HG03354 (cell line): ENCODE results near the gene ATP8A2.
"Not testable (repeated sequence)": the region's sequence is repeated elsewhere in the genome, so short reads cannot be mapped to it uniquely, and the experiment has no call there.

Source experiments
- ATAC-seq: cut with Tn5 transposase; IDR thresholded peaks from one replicate; pipeline ENCODE4 v1.9.1; 2021; ENCODE audit warnings: mild to moderate bottlenecking; ENCODE audit not compliant: unreplicated experiment, poor library complexity, severe bottlenecking

The ATP8A2 gene

DNA sequence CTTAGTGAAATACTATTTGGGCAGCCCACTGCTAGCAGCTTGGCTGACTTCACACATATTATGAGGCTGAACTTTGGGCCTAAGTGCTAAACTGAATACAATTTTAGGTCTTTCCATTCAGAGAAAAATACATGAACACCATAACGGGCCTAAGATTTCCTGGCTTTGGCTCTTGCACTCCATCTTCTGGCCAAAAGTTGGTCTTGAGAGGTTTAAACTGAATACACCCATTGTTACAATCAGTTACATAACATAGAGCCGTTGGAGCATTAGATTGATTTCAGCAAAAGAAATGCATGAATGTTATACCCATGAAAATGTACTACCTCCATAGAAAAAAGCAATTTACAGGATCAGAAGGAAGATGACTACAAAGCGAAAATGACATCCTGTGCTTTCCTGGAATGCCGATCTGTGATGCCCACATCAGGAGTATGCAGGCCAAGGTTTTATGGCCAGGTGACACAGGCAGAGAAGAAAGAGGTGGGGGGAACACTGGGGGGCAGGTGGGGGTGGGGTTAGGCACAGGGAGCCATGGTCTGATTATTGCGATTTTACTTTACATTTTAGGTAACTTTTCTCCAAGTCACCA is 691.2 kb downstream of the ATP8A2 start:
- no peak for ATAC-seq

DNA sequence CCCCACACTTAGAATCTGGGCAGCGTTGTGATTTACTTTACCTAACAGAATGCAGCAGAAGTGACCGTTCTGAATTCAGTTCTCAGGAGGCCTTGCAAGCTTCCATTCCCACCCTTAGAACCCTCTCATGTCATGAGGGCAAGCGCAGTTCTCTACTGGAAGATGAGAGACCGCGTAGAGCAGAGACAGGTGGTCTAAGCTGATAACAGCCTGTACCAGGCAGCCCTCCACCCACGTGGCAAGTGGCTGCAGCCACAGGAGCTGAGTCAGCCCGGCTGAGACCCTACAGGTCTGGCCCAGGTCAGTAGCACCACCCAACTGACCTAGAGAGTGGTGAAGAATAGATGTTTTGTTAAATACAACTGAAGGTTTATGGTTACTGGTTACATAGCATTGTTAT is 694.7 kb downstream of the ATP8A2 start:
- not testable (repeated sequence) for ATAC-seq

GRCh38 chr13:26067601-26068000 is 695.8 kb downstream of the ATP8A2 start:
- no peak for ATAC-seq

DNA sequence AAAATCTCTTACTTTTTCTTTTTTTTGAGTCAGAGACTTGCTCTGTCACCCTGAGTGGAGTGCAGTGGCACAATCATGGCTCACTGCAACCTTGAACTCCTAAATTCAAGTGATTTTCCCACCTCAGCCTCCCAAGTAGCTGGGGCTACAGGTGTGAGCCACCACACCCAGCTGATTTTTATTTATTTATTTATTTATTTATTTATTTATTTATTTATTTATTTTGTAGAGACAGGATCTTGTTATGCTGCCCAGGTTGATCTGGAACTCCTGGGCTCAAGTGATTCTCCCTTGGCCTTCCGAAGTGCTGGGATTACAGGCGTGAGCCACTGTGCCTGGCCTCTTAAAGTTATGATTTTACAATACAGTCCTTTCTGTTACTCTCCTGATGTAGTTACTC is 696.6 kb downstream of the ATP8A2 start:
- not testable (repeated sequence) for ATAC-seq

DNA sequence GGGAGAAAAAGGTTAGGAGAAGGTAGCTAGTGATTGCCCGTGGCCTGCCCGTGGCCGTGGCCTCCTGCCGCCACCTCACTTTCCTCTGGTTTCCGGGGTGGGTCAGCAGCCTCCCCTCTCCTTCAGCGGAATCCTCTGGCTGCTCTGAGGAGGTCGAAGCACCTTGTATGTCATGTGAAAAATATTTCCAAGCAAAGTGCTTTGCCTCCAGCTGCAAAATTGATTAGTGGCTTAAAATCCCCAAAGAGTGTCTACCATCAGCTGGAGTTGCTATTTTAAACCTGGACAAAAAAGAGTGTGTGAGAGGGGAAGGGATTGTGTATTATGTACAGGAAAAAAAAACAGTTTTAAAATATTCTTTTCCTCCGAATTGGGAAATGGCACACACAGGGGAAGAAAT is 697.9 kb downstream of the ATP8A2 start:
- not testable (repeated sequence) for ATAC-seq

DNA sequence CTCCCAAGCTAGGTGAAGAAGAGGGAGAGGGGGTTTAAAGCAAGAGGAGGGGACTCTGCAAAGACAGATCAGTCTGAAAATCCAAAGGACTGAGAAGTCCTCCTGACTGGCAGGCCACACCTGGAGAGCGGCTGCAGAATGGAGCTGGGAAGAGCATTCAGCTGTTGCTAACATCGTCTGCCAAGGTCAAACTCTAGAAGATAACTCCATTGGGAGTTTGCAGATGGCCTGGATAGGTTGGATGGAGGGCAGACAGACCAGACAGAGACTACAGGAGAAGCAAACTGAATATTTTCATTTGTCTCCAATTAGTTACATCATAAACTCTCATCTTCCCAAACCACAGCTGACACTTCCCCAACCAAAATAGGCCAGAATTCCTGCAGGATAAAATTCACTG is 699.9 kb downstream of the ATP8A2 start:
- ATAC-seq: no peak

DNA sequence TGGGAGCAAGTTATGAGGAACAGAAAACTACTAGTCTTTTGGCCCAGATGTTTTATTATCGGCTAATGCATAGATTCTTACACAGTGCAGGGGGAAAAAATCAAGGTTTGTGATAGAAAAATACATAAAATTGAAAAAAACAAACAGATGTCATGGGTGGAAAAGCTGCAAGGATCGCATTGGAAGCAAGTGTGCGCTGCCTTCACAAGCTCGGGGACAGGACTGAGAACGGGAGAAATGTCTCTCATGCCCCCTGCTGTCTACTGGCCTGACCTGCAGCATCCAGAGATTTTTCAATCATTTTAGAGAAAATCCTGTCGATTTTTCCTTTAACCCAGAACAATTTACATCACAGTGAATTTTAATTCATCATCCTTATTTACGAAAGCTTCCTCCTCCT is 700.6 kb downstream of the ATP8A2 start:
- ATAC-seq: not testable (repeated sequence)

DNA sequence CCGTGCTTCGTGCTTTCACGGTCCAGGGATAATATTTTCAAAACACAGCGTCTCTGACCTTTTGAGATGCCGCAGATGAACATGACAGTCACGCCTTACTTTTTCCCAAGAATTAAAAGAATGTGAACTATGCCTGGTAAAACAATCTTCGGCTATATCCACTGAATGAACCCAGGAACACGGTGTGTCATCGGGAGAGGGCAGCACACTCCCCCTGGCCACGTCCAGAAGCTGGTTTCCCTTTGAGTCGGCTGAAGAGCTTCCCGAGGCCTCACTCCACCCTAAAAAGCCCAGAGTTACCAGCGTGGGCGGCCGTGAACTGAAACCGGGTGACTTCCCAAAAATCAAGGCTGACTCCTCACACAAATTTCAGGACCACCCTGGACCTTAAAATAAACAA is 702.9 kb downstream of the ATP8A2 start:
- ATAC-seq: no peak
